Ascending aorta (tissue), 2 donors: Measurements from ENCODE around the gene SRR. TPM values are rescaled to one million over a fixed set of nuclear protein-coding genes. Genes with fewer than 3 reads are reported as not detected.
A peak's percentile ranks its signal among the peaks of the same experiment; 100 is the strongest.
"Not testable (repeated sequence)": the region's sequence is repeated elsewhere in the genome, so short reads cannot be mapped to it uniquely, and the experiment has no call there.

Experiments used
- DNase-seq, 2 donors: peaks; one replicate each; pipeline ENCODE4 v3.0.0-alpha.2; 2019; ENCODE audit warnings: low spot score in 2 of 2
- H3K27ac ChIP-seq, 2 donors: fragments of 200-600 bp; sonication (generic); one replicate each; pipeline ENCODE4 v1.5.1; 2016 to 2017; ENCODE audit warnings: mild to moderate bottlenecking in 1 of 2
- H3K27me3 ChIP-seq: fragments of 200-600 bp; sonication (generic); one replicate; pipeline ENCODE4 v1.5.1; 2017
- H3K36me3 ChIP-seq, 2 donors: fragments of 200-600 bp; sonication (generic); one replicate each; pipeline ENCODE4 v1.5.1; 2016
- H3K4me1 ChIP-seq, 2 donors: fragments of 200-600 bp; sonication (generic); one replicate each; pipeline ENCODE4 v1.5.1; 2016 to 2017; ENCODE audit warnings: mild to moderate bottlenecking in 1 of 2
- H3K4me3 ChIP-seq, 2 donors: fragments of 200-600 bp; sonication (generic); one replicate each; pipeline ENCODE4 v1.5.1; 2016 to 2017; ENCODE audit warnings: mild to moderate bottlenecking in 1 of 2
- H3K9me3 ChIP-seq, 2 donors: fragments of 200-600 bp; sonication (generic); one replicate each; pipeline ENCODE4 v1.5.1; 2016
- intact Hi-C: fragments of 100-400 bp; cut with DNase I; formaldehyde crosslinking; loops from one replicate; pipeline ENCODE4 v1.15.1; 2023
- total RNA-seq: library from RNA; depleted of rRNA; stranded (reverse); fragments of >200 nt; gene quantifications from one replicate; pipeline ENCODE4 v1.1.0, GENCODE V29; 2016
- TF ChIP-seq, protein P1 (sequence below), 3 experiments: fragments of 200-600 bp in 2 of 3; fragments of 450-650 bp in 1 of 3; sonication (generic) in 2 of 3; IDR thresholded peaks; one replicate each; pipeline ENCODE4 v1.5.1; 2016 to 2019; ENCODE audit warnings: antibody characterized with exemption in 3 of 3, mild to moderate bottlenecking in 1 of 3, moderate library complexity in 1 of 3

The SRR gene
- total RNA-seq, 1 donor from 2014 or later = not detected

DNA sequence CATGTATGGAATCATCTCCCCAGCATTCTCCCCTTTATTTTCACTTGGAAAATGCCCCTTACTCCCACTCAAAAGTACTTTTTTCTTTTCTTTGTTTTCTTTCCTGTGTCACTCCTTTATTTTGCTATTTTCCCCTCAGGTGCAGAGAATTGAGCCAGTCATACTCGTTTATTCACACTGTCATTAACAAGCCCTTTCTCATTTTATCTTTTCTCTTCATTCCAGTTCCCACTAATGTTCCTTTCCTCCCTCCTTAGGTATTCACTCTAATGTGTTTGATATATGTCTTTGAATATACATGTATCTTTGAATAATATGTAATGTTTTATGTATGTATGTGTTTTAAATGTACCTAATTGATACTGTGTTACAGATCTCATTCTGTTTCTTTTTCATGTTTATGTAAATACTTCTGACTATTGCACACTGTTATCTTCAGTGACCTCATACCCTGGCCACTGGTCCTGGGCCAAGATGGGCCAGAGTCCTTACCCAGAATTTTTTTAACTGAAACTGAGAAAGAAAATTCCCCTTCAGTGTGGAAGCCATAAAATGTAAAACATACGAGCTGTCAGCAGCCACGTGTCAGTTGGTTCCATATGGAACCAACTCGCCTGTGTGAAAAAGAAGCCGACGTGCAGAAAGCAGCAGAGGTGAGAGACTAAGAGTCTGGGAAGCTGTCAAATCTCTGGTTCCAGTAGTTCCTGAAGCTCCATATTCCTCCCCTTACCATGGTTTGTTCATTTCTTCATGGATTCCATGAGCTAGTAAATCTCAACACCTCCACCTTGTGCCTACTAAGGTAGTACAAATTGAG lies 5.8 kb downstream of the SRR start:
- TF ChIP-seq, protein P1, sequence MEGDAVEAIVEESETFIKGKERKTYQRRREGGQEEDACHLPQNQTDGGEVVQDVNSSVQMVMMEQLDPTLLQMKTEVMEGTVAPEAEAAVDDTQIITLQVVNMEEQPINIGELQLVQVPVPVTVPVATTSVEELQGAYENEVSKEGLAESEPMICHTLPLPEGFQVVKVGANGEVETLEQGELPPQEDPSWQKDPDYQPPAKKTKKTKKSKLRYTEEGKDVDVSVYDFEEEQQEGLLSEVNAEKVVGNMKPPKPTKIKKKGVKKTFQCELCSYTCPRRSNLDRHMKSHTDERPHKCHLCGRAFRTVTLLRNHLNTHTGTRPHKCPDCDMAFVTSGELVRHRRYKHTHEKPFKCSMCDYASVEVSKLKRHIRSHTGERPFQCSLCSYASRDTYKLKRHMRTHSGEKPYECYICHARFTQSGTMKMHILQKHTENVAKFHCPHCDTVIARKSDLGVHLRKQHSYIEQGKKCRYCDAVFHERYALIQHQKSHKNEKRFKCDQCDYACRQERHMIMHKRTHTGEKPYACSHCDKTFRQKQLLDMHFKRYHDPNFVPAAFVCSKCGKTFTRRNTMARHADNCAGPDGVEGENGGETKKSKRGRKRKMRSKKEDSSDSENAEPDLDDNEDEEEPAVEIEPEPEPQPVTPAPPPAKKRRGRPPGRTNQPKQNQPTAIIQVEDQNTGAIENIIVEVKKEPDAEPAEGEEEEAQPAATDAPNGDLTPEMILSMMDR (IDR thresholded peaks at IDR 0.05) = no peak
- Histone ChIP-seq H3K36me3 (no peaks in the 10 kb centered on the region), H3K4me3 (no peak overlapping the region), H3K4me1 (peaks cover 0 to 11% of the 10 kb centered on the region in 2 donors), H3K27ac (peak overlapping the region; percentile 38 to 49), H3K27me3 (no peaks in the 10 kb centered on the region), H3K9me3 (no peaks in the 10 kb centered on the region)
- DNase-seq = no peak
- intact Hi-C loops = no loop called here

DNA sequence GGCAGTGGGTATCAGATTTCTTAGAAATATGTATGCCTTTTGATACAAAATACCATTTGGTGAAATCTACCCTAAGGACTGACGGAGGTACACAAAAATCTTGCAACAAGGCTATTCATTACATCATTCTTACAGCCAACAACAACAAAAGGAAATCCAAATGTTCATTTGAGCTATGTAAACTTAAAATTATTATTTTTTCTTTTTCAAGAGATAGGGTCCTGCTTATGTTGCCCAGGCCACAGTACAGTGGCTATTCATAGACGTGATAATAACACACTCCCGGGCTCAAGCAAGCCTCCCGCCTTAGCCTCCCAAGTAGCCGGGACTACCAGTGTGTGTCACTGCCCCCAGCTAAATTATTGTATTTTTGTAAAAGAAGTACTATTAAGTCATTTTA lies 9.0 kb downstream of the SRR start:
- no peak overlapping the region for H3K4me3 ChIP-seq
- no peaks in the 10 kb centered on the region for H3K36me3 ChIP-seq
- TF ChIP-seq, protein P1 (IDR thresholded peaks at IDR 0.05) = no peak
- H3K9me3 ChIP-seq = no peaks in the 10 kb centered on the region
- H3K27ac ChIP-seq = peak overlapping the region; percentile 58 to 72
- no peaks in the 10 kb centered on the region for H3K27me3 ChIP-seq
- DNase-seq = peak in 1 of 2 donors; percentile 81
- H3K4me1 ChIP-seq = peaks cover 0 to 10% of the 10 kb centered on the region in 2 donors
- intact Hi-C loops = no loop called here

DNA sequence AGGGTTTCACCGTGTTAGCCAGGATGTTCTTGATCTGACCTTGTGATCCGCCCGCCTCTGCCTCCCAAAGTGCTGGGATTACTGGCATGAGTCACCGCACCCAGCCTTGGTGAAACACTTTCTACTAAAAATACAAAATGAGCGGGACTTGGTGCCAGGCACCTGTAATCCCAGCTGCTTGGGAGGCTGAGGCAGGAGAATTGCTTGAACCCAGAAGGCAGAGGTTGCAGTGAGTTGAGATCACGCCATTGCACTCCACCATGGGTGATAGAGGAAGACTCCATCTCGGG lies 13.1 kb downstream of the SRR start:
- intact Hi-C loops, H3K4me1 ChIP-seq, H3K4me3 ChIP-seq, H3K9me3 ChIP-seq, H3K27me3 ChIP-seq, H3K27ac ChIP-seq, DNase-seq: not testable (repeated sequence)
- H3K36me3 ChIP-seq = peaks cover 5 to 15% of the 10 kb centered on the region in 2 donors

DNA sequence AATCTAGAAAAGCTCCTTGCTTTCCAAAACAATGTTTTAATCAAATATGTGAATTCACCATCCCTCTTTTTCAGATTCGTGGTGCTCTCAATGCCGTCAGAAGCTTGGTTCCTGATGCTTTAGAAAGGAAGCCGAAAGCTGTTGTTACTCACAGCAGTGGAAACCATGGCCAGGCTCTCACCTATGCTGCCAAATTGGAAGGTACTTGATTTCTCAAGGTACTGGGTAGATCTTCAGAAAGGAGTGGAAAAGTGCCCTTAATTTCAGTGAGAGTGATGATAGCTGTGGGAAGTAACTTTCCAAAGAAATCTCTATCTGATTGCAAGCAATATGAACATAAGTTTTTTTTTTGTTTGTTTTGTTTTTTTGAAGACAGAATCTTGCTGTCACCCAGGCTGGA lies 14.0 kb downstream of the SRR start:
- peaks cover 15 to 24% of the 10 kb centered on the region in 2 donors for H3K36me3 ChIP-seq

DNA sequence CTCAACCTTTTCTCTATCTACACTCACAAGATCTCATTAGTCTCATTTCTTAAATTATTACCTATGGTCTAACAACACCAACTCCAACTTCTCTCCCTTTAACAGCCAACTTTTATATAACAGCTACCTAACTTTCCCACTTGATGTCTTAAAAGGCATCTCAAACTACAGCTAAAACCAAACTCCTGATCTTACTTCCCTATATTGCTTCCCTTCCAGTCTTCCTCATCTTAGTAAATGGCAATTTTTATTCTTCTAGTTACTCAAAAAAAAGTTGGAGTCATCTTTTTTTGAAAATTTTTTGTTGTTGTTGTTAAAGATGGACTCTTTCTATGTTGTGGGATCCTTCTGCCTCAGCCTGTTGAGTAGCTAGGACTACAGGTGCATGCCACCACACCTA lies 15.3 kb downstream of the SRR start:
- H3K27me3 ChIP-seq = no peaks in the 10 kb centered on the region
- H3K27ac ChIP-seq = no peak overlapping the region
- H3K4me1 ChIP-seq = no peaks in the 10 kb centered on the region
- no peaks in the 10 kb centered on the region for H3K9me3 ChIP-seq
- H3K4me3 ChIP-seq = no peak overlapping the region
- DNase-seq = no peak
- TF ChIP-seq, protein P1 (IDR thresholded peaks at IDR 0.05) = no peak
- peaks cover 24 to 37% of the 10 kb centered on the region in 2 donors for H3K36me3 ChIP-seq
- intact Hi-C loops = no loop called here

More for the DNA sequence above, 14.0 kb downstream of the SRR start:
- Histone ChIP-seq H3K4me3 (no peak overlapping the region), H3K27ac (no peak overlapping the region), H3K9me3 (no peaks in the 10 kb centered on the region), H3K27me3 (no peaks in the 10 kb centered on the region), H3K4me1 (peaks cover 0 to 4% of the 10 kb centered on the region in 2 donors)
- TF ChIP-seq, protein P1 (IDR thresholded peaks at IDR 0.05) = no peak
- intact Hi-C loops = no loop called here
- DNase-seq = no peak

DNA sequence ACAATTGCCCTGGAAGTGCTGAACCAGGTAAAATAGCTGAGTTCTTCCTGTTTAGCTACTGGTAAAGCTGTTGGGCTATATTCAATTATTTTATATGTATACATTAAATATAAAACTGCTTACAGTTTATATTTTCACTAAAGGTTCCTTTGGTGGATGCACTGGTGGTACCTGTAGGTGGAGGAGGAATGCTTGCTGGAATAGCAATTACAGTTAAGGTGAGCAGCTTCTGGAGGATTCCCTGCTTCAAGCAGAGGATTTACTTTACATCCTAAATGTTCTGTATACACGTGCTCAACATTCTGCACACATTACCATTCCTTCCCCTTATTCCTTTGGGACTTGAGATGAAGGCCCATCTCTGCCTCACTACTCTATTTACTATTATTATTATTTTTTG lies 17.6 kb downstream of the SRR start:
- Histone ChIP-seq H3K4me3 (no peak overlapping the region), H3K9me3 (no peaks in the 10 kb centered on the region), H3K27me3 (no peaks in the 10 kb centered on the region), H3K36me3 (peaks cover 46 to 59% of the 10 kb centered on the region in 2 donors), H3K4me1 (no peaks in the 10 kb centered on the region), H3K27ac (no peak overlapping the region)
- intact Hi-C loops = no loop called here
- TF ChIP-seq, protein P1 (IDR thresholded peaks at IDR 0.05) = no peak
- no peak for DNase-seq
